Measurements from ENCODE around the gene EXTL2. TPM values are rescaled to one million over a fixed set of nuclear protein-coding genes. Genes with fewer than 3 reads are reported as not detected.

The EXTL2 gene
- total and polyA plus RNA-seq, 9 of the 15 experiments (the other 6 are each of a cell fraction or from before 2014, with no cell fraction given), result 8.5 to 40.7 (median 26.0) TPM

DNA sequence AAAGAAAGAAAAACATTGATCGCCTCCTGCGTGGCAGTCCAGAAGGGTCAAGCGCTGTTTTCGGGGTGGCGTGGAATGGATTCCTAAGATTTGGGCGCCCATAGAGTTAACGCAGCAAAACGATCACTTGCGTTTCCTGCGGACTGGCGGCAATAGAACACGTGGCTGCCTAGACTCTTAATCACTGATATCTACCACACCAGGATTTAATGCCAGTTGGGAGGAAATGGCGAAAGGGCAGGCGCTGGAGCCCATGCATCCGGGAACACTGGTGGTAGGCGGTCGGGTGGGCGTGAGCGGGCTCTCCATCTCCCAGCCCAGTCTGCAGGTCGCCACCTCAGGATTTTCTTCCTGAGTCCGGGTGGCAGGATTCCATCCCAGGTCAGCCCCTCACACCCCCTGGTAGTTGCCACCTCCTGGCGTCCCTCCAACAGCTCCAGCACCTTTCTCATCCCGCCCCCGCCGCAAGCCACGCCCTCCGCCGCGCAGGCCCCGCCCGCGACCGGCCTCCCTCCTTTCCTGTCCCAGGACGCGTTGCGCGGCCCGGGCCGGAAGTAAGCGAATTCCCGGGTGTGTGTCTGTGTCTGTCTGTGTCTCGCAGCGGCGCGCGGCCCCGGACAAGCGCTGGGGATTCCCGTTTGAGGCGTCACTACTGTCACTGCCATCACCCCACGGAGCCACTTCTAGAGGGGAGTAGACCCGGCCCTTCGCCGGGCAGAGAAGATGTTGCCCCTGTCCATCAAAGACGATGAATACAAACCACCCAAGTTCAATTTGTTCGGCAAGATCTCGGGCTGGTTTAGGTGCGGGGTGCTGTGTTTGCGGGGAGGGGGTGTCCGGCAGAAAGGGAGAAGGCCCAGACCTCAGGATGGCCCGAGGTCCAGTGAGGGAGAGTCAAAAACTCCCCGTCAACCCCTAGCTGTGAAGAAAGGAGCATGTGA lies 1.2 kb upstream of the EXTL2 start, which contains the start of gene SLC30A7 (continued):
- TF ChIP-seq, protein P1, sequence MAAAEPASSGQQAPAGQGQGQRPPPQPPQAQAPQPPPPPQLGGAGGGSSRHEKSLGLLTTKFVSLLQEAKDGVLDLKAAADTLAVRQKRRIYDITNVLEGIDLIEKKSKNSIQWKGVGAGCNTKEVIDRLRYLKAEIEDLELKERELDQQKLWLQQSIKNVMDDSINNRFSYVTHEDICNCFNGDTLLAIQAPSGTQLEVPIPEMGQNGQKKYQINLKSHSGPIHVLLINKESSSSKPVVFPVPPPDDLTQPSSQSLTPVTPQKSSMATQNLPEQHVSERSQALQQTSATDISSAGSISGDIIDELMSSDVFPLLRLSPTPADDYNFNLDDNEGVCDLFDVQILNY (CRISPR knock-in tag; IDR thresholded peaks at IDR 0.05), result 0 out of 2 replicates have a peak, but pooled peaks have one; percentile 57
- peak; percentile 56 for TF ChIP-seq CREM (IDR thresholded peaks at IDR 0.05; ENCODE audit: low read depth)
- TF ChIP-seq TFAM (CRISPR knock-in tag; conservative IDR thresholded peaks at IDR 0.05), result no peak
- TF ChIP-seq, protein P2, sequence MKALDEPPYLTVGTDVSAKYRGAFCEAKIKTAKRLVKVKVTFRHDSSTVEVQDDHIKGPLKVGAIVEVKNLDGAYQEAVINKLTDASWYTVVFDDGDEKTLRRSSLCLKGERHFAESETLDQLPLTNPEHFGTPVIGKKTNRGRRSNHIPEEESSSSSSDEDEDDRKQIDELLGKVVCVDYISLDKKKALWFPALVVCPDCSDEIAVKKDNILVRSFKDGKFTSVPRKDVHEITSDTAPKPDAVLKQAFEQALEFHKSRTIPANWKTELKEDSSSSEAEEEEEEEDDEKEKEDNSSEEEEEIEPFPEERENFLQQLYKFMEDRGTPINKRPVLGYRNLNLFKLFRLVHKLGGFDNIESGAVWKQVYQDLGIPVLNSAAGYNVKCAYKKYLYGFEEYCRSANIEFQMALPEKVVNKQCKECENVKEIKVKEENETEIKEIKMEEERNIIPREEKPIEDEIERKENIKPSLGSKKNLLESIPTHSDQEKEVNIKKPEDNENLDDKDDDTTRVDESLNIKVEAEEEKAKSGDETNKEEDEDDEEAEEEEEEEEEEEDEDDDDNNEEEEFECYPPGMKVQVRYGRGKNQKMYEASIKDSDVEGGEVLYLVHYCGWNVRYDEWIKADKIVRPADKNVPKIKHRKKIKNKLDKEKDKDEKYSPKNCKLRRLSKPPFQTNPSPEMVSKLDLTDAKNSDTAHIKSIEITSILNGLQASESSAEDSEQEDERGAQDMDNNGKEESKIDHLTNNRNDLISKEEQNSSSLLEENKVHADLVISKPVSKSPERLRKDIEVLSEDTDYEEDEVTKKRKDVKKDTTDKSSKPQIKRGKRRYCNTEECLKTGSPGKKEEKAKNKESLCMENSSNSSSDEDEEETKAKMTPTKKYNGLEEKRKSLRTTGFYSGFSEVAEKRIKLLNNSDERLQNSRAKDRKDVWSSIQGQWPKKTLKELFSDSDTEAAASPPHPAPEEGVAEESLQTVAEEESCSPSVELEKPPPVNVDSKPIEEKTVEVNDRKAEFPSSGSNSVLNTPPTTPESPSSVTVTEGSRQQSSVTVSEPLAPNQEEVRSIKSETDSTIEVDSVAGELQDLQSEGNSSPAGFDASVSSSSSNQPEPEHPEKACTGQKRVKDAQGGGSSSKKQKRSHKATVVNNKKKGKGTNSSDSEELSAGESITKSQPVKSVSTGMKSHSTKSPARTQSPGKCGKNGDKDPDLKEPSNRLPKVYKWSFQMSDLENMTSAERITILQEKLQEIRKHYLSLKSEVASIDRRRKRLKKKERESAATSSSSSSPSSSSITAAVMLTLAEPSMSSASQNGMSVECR (CRISPR knock-in tag; IDR thresholded peaks at IDR 0.05), result peak; percentile 85
- peak; percentile 45; the same call in 1 of the 2 replicates for TF ChIP-seq POLR2H (tag; IDR thresholded peaks at IDR 0.05; ENCODE audit: low read depth)
- TF ChIP-seq JUNB (CRISPR knock-in tag; conservative IDR thresholded peaks at IDR 0.05), result no peak
- TF ChIP-seq ZNF431 (CRISPR knock-in tag; IDR thresholded peaks at IDR 0.05), result peak; percentile 66
- TF ChIP-seq, protein P3, sequence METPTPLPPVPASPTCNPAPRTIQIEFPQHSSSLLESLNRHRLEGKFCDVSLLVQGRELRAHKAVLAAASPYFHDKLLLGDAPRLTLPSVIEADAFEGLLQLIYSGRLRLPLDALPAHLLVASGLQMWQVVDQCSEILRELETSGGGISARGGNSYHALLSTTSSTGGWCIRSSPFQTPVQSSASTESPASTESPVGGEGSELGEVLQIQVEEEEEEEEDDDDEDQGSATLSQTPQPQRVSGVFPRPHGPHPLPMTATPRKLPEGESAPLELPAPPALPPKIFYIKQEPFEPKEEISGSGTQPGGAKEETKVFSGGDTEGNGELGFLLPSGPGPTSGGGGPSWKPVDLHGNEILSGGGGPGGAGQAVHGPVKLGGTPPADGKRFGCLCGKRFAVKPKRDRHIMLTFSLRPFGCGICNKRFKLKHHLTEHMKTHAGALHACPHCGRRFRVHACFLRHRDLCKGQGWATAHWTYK (CRISPR knock-in tag; IDR thresholded peaks at IDR 0.05), result peak; percentile 55; the same call in 1 of the 2 replicates
- TF ChIP-seq POU5F1 (IDR thresholded peaks at IDR 0.05; ENCODE audit: borderline replicate concordance, low read depth, low read length, partially characterized antibody), result no peak
- TF ChIP-seq KLF13 (tag; IDR thresholded peaks at IDR 0.05; ENCODE audit: borderline replicate concordance, low read depth), result no peak
- TF ChIP-seq, protein P4, sequence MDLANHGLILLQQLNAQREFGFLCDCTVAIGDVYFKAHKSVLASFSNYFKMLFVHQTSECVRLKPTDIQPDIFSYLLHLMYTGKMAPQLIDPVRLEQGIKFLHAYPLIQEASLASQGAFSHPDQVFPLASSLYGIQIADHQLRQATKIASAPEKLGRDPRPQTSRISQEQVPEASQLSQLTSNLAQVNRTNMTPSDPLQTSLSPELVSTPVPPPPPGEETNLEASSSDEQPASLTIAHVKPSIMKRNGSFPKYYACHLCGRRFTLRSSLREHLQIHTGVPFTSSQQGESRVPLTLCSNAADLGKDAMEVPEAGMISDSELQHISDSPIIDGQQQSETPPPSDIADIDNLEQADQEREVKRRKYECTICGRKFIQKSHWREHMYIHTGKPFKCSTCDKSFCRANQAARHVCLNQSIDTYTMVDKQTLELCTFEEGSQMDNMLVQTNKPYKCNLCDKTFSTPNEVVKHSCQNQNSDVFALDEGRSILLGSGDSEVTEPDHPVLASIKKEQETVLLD (IDR thresholded peaks at IDR 0.05), result no peak
- 0 out of 2 replicates have a peak, but pooled peaks have one; percentile 6 for TF ChIP-seq TEAD4 (IDR thresholded peaks at IDR 0.05; ENCODE audit: low read length)
- TF ChIP-seq TEAD4 (CRISPR knock-in tag; IDR thresholded peaks at IDR 0.05; ENCODE audit: borderline replicate concordance), result no peak
- no peak for TF ChIP-seq NR2C2 (CRISPR knock-in tag; IDR thresholded peaks at IDR 0.05)
- peak; percentile 79 for TF ChIP-seq NR2C2 (tag; IDR thresholded peaks at IDR 0.05)
- TF ChIP-seq PRPF4 (IDR thresholded peaks at IDR 0.05; ENCODE audit: insufficient read depth, low read depth, low read length, poor library complexity, severe bottlenecking), result no peak
- peak; percentile 25; the same call in 1 of the 2 replicates for TF ChIP-seq RB1 (IDR thresholded peaks at IDR 0.05; ENCODE audit: low read depth)
- peak; percentile 84 for TF ChIP-seq HMGN3 (IDR thresholded peaks at IDR 0.05; ENCODE audit: borderline replicate concordance, extremely low read depth, insufficient read length, low read depth, low read length)
